ENCODE measurements around the gene TOP2B.

TOP2B gene

GRCh38 chr3:25673738-25674298 lies 9.1 kb upstream of the TOP2B start:
- no peak for DNase-seq (ENCODE audit: low read depth, low spot score)

- no peak for DNase-seq (ENCODE audit: low read depth, low spot score)
Measured at GRCh38 chr3:25665315-25666280, 891 bp upstream of the TOP2B start.

GRCh38 chr3:25663869-25664811 lies 567 bp downstream of the TOP2B start:
- no peak for DNase-seq (ENCODE audit: low read depth, low spot score)

GRCh38 chr3:25663347-25663868 lies 1.3 kb downstream of the TOP2B start:
- DNase-seq (ENCODE audit: low read depth, low spot score) = no peak

GRCh38 chr3:25662736-25663320 lies 1.9 kb downstream of the TOP2B start:
- no peak for DNase-seq (ENCODE audit: low read depth, low spot score)

- DNase-seq (ENCODE audit: low read depth, low spot score) = no peak
Measured at GRCh38 chr3:25661694-25662437, 2.8 kb downstream of the TOP2B start.

GRCh38 chr3:25658836-25659235 lies 5.9 kb downstream of the TOP2B start:
- DNase-seq (ENCODE audit: low read depth, low spot score) = no peak

- no peak for DNase-seq (ENCODE audit: low read depth, low spot score)
Measured at GRCh38 chr3:25657293-25657692, 7.4 kb downstream of the TOP2B start.

- no peak for DNase-seq (ENCODE audit: low read depth, low spot score)
Measured at GRCh38 chr3:25655659-25656058, 9.0 kb downstream of the TOP2B start.

- no peak for DNase-seq (ENCODE audit: low read depth, low spot score)
Measured at GRCh38 chr3:25654576-25654975, 10.1 kb downstream of the TOP2B start.

- DNase-seq (ENCODE audit: low read depth, low spot score) = no peak
Measured at GRCh38 chr3:25653322-25653721, 11.4 kb downstream of the TOP2B start.

GRCh38 chr3:25652921-25653320 lies 11.8 kb downstream of the TOP2B start:
- no peak for DNase-seq (ENCODE audit: low read depth, low spot score)

GRCh38 chr3:25648925-25649830 lies 15.5 kb downstream of the TOP2B start:
- no peak for DNase-seq (ENCODE audit: low read depth, low spot score)

- DNase-seq (ENCODE audit: low read depth, low spot score) = peak; percentile 72
Measured at GRCh38 chr3:25648107-25648535, 16.6 kb downstream of the TOP2B start.

- DNase-seq (ENCODE audit: low read depth, low spot score) = no peak
Measured at GRCh38 chr3:25635038-25635437, 29.7 kb downstream of the TOP2B start.

- DNase-seq (ENCODE audit: low read depth, low spot score) = no peak
Measured at GRCh38 chr3:25633919-25634318, 30.8 kb downstream of the TOP2B start.

- DNase-seq (ENCODE audit: low read depth, low spot score) = no peak
Measured at GRCh38 chr3:25631989-25632388, 32.7 kb downstream of the TOP2B start.

GRCh38 chr3:25621087-25621486 lies 43.6 kb downstream of the TOP2B start:
- DNase-seq (ENCODE audit: low read depth, low spot score) = no peak

GRCh38 chr3:25620493-25620892 lies 44.2 kb downstream of the TOP2B start:
- no peak for DNase-seq (ENCODE audit: low read depth, low spot score)

- DNase-seq (ENCODE audit: low read depth, low spot score) = no peak
Measured at GRCh38 chr3:25619382-25619781, 45.3 kb downstream of the TOP2B start.
